ENCODE measurements around the gene CSNK1E. TPM values are rescaled to one million over a fixed set of nuclear protein-coding genes. Genes with fewer than 3 reads are reported as not detected.

Gene CSNK1E
- total and polyA plus RNA-seq, 2 of the 8 experiments (the other 6 are each of a cell fraction or from before 2014, with no cell fraction given) = 247 to 263 TPM

DNA sequence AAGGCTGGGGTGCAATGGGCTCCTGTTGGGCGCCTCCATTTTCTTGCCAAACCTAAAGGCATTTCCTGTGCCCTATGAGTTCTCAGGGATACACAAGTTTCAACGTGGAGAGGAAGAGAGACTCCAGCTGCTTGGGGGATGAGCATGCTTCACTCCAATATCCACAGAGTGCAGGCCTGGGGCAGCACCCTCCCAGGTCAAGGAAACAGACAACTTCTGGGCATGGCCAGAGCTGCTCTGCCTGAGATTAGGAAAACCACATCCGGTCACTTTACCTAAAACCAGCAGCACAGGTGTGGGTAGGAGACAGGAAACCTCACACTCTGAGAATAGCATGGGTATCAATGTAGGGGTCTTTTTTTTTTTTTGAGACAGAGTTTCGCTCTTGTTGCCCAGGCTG is 73.1 kb downstream of the CSNK1E start:
- H3K4me1 ChIP-seq (replicated peaks in 1 of 4; ENCODE audit: control insufficient read depth in 3 of 4, insufficient read depth in 4 of 4, low read length in 3 of 4) = peaks cover 0 to 9% (median 0%) of the 10 kb centered on the region in 4 experiments; a peak in 4 of 7 replicates
- no peak overlapping the region for H2AK5ac ChIP-seq (ENCODE audit: low read depth, low read length)
- no peaks in the 10 kb centered on the region for H3K9me3 ChIP-seq (ENCODE audit: insufficient read depth in 2 of 2, low read depth in 1 of 2, low read length in 1 of 2)
- H3K27me3 ChIP-seq (replicated peaks in 1 of 4; ENCODE audit: control insufficient read depth in 3 of 4, extremely low read depth in 1 of 4, insufficient read depth in 3 of 4, low read length in 3 of 4) = no peaks in the 10 kb centered on the region
- no peak overlapping the region for H2BK20ac ChIP-seq (ENCODE audit: low read length)
- H4K91ac ChIP-seq (replicated peaks; ENCODE audit: insufficient read length, low read length) = no peak overlapping the region
- H3K36me3 ChIP-seq (ENCODE audit: control insufficient read depth in 2 of 4, insufficient read depth in 4 of 4, low read length in 3 of 4) = peaks cover 7 to 15% (median 13%) of the 10 kb centered on the region in 4 experiments
- peaks cover 0 to 10% of the 10 kb centered on the region in 2 experiments for H4K20me1 ChIP-seq (replicated peaks in 1 of 2; ENCODE audit: control insufficient read depth in 1 of 2, insufficient read depth in 2 of 2, low read length in 2 of 2)
- FAIRE-seq (no peak), DNase-seq (ENCODE audit: low read depth in 1 of 2, low spot score in 2 of 2) (no peak)
- H3K27ac ChIP-seq (ENCODE audit: low read depth, low read length) = no peak overlapping the region
- H2AFZ ChIP-seq (ENCODE audit: low read length) = no peak overlapping the region
- ChIA-PET CTCF (ENCODE audit: partially characterized antibody) (interaction anchor here (0.6 to 1.2 kb wide), 3 partner anchors 14 to 415 kb away, joined by 3 to 4 read pairs (median 3); no protein-coding TSS in a partner anchor), POLR2A (ENCODE audit: partially characterized antibody) (interaction anchor here (0.6 to 1.3 kb wide), 3 partner anchors 17 to 381 kb away, joined by 3 to 4 read pairs (median 3); no protein-coding TSS in a partner anchor)
- no peak overlapping the region for H3K56ac ChIP-seq (replicated peaks; ENCODE audit: insufficient read length, low read depth, low read length)
- H3K4me3 ChIP-seq (ENCODE audit: extremely low read depth in 1 of 4, insufficient read depth in 2 of 4, low read depth in 3 of 4, low read length in 4 of 4) = no peak overlapping the region
- H3K4me2 ChIP-seq (ENCODE audit: insufficient read depth in 1 of 2, low read depth in 2 of 2, low read length in 2 of 2) = no peak overlapping the region
- no peaks in the 10 kb centered on the region for H3K23me2 ChIP-seq (ENCODE audit: low read depth, low read length)
- no peak overlapping the region for H4K5ac ChIP-seq (ENCODE audit: insufficient read length, low read depth, low read length)
- no peak overlapping the region for H3K14ac ChIP-seq (ENCODE audit: insufficient read length)
- no peak overlapping the region for H3K23ac ChIP-seq (ENCODE audit: insufficient read length)
- H2BK15ac ChIP-seq (ENCODE audit: low read length) = no peak overlapping the region
- no peak overlapping the region for H4K8ac ChIP-seq (ENCODE audit: extremely low read depth, insufficient read depth, low read length)
- H3K4ac ChIP-seq (replicated peaks; ENCODE audit: insufficient read length, low read depth, low read length) = no peak overlapping the region
- H2BK12ac ChIP-seq (ENCODE audit: low read depth, low read length) = no peak overlapping the region
- H3K79me2 ChIP-seq (ENCODE audit: control insufficient read depth in 1 of 2, insufficient read depth in 2 of 2, low read length in 2 of 2) = peaks cover 0 to 11% of the 10 kb centered on the region in 2 experiments; a peak in 2 of 4 replicates
- H2BK120ac ChIP-seq (replicated peaks; ENCODE audit: low read depth, low read length) = no peak overlapping the region
- H3K9ac ChIP-seq (replicated peaks in 1 of 4; ENCODE audit: extremely low read depth in 1 of 4, low read depth in 3 of 4, low read length in 3 of 4) = no peak overlapping the region
- no peak overlapping the region for H3K18ac ChIP-seq (ENCODE audit: extremely low read depth, low read length)
- WGBS, 2 experiments (ENCODE audit: extremely low coverage in 1 of 2, insufficient coverage in 1 of 2, insufficient read length in 1 of 2, insufficient replicate concordance in 2 of 2, low coverage in 1 of 2, low lambda C conversion rate in 2 of 2, missing lambda C conversion rate in 1 of 2) = 83% methylated on average over 4 of the region's 4 CpGs; no CpG with 5 or more reads in 1 of the 2 experiments
- H3K79me1 ChIP-seq (ENCODE audit: low read depth, low read length) = peaks cover 11% of the 10 kb centered on the region
- H2BK5ac ChIP-seq (ENCODE audit: low read depth, low read length) = no peak overlapping the region
- no peak for TF ChIP-seq KDM4A (IDR thresholded peaks at IDR 0.05; ENCODE audit: low read depth, low read length, severe bottlenecking)
- no peak for TF ChIP-seq POU5F1 (IDR thresholded peaks at IDR 0.05; ENCODE audit: low read depth, low read length)
- TF ChIP-seq HDAC2 (IDR thresholded peaks at IDR 0.05; ENCODE audit: borderline replicate concordance in 1 of 2, low read depth in 2 of 2, low read length in 2 of 2) = no peak
- TF ChIP-seq NANOG (IDR thresholded peaks at IDR 0.05; ENCODE audit: insufficient read depth, low read depth, low read length, poor library complexity, severe bottlenecking) = no peak
- TF ChIP-seq MAFK (IDR thresholded peaks at IDR 0.05; ENCODE audit: low read depth, low read length) = no peak
- no peak for TF ChIP-seq SIN3A (conservative IDR thresholded peaks at IDR 0.05 in 1 of 2, IDR thresholded peaks at IDR 0.05 in 1 of 2; ENCODE audit: low read depth in 1 of 2, low read length in 2 of 2)
- TF ChIP-seq POLR2AphosphoS5 (IDR thresholded peaks at IDR 0.05; ENCODE audit: low read depth, low read length) = no peak
- TF ChIP-seq EGR1 (IDR thresholded peaks at IDR 0.05; ENCODE audit: borderline replicate concordance, low read depth, low read length) = no peak
- TF ChIP-seq TAF7 (optimal IDR thresholded peaks at IDR 0.05; ENCODE audit: borderline replicate concordance, low read depth, low read length) = no peak
- no peak for TF ChIP-seq EZH2 (IDR thresholded peaks at IDR 0.05; ENCODE audit: low read depth, low read length, severe bottlenecking)
- no peak for TF ChIP-seq TCF12 (IDR thresholded peaks at IDR 0.05; ENCODE audit: low read depth, low read length)
- TF ChIP-seq POLR2A (IDR thresholded peaks at IDR 0.05; ENCODE audit: control extremely low read depth in 1 of 2, low read depth in 2 of 2, low read length in 2 of 2) = no peak
- no peak for TF ChIP-seq ZNF274 (IDR thresholded peaks at IDR 0.05; ENCODE audit: borderline replicate concordance, extremely low read depth, low read length)
- TF ChIP-seq SUZ12 (IDR thresholded peaks at IDR 0.05; ENCODE audit: low read length) = no peak

Data from H1 (cell line).